HG03558 (cell line): ENCODE results near the gene RAB40C.
A peak's percentile ranks its signal among the peaks of the same experiment; 100 is the strongest.

Source experiments
- ATAC-seq: cut with Tn5 transposase; IDR thresholded peaks from one replicate; pipeline ENCODE4 v1.9.1; 2021; ENCODE audit warnings: moderate number of reproducible peaks; ENCODE audit not compliant: unreplicated experiment; ENCODE audit errors: extremely low read depth

The RAB40C gene

GRCh38 chr16:628321-629061 lies 38.6 kb downstream of the RAB40C start:
- ATAC-seq, result no peak

DNA sequence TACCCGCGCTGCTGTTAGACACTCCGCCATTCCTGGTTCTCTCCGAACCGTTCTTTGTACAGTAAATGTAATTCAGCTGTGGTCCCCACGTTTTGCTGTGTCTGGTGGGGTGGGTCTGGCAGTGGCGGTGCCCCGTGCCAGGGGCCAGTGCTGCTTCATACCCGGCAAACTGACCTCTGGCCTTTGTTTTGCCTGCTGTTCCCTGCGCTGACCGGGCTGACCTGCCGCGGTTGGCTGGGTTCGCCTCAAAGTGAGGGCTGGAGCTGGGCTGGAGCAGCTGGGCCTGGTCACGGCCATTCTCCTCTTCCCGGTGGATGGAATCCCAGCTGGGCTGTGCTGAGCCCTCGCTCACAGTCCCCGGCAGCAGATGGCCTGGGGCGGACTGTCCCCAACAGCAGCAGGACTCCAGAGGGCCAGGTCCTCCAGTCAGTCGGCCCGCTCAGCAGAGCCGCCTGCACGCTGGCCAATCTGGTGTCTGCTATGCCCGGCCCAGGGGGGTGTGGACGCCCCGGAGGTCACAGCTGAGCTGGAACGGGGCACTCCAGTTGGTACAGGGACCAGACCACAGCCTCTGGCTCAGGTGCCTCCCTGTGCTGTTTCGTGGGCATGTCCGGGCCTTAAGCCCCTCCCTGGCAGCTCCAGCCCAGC lies 39.4 kb downstream of the RAB40C start:
- no peak for ATAC-seq

DNA sequence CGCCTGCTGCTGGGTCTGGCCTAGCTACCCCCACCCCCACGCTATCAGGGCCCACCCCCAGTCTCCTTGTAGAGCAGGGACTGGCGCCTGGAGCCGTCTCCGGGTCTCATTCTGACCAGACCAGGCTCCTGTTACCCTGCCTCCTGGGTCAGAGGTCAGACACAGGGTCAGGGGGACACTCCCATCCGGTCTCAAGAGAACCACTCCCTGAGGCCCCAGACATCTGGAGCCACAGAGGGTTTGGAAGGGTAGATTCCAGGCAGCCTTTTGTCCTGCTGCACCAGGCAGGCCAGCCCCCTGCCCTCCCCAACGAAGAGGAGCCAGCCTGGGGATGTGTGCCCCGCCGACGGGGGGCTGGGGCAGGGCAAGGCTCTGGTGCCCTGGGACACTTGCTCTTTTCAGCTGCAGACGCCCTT lies 40.0 kb downstream of the RAB40C start:
- ATAC-seq, result no peak

GRCh38 chr16:630249-630814 lies 40.5 kb downstream of the RAB40C start:
- no peak for ATAC-seq

DNA sequence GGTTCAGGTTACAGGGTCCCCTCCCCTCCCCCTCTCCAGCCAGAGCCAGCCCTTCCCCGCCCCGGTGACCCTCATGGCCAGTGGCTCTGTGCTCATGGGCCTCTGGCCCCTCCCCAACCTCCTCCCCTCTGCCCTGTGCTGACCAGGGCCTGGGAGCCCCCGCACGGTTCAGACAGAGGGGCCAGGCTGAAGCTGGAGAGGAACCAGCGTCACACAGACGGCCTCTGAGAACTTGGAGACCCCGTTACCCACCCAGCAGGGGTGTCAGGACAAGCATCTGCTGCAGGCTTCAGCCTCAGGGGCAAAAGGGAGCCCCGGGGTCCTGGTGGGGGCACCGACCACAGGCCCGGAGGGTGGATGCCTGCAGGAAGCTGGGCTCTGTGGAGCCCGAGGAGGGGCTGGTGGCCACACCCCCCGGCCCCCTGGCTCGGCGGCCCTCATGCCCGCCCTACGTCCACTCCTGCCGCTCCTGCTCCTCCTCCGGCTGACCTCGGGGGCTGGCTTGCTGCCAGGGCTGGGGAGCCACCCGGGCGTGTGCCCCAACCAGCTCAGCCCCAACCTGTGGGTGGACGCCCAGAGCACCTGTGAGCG lies 41.0 kb downstream of the RAB40C start, which contains the start of gene WFIKKN1:
Gene WFIKKN1 (plus strand): TSS at position 171 of the 591 bp plus-strand sequence. CDS start 269 bp downstream, at position 440.
- no peak for ATAC-seq

DNA sequence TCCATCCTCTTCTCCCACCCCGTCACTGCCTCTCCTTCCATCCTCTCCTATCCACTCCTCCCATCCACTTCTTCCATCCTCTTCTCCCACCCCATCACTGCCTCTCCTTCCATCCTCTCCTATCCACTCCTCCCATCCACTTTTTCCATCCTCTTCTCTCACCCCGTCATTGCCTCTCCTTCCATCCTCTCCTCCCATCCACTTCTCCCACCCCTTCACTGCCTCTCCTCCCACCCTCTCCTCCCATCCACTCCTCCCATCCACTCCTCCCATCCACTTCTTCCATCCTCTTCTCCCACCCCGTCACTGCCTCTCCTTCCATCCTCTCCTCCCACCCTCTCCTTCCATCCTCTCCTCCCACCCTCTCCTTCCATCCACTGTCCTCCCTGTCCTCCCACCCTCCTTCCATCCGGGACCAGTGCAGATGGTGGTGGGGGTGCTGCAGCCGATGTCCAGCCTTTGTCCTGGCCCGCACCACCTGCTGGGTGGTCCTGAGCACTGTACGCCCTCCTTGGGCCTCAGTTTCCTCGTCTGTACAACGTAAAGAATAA lies 42.0 kb downstream of the RAB40C start:
- no peak for ATAC-seq

- ATAC-seq, result no peak
Measured at GRCh38 chr16:632486-633335, 42.8 kb downstream of the RAB40C start.

- ATAC-seq, result no peak
Measured at GRCh38 chr16:633336-634050, 43.6 kb downstream of the RAB40C start.

DNA sequence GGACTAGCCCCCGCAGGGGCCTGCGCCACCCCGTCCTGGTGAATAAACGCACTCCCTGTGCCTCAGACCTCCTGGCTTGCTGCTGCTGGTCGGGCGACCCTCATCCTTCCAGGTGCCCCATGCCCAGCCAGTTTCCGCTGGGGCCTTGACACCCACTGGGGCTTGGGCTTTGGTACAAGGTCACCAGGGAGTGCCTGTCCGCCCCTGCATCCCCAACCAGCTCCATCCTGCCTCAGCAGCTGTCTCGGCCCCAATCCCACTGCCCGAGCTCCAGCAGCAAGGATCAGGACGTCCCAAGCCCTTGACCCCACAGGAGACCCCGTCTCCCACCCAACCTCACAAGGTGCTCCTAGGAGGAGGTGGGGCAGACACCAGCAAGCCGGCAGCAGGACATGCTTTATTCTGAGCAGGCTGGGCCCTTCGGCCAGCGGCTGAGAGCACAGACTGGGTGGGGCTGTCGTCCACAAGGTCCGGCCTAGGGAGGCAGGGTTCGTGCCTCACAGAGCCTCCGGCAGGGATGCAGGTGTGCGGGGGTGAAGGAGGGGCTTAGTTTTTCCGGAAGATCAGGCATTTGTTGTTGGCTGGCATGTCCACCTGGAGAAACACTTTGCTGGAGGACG lies 44.3 kb downstream of the RAB40C start:
- ATAC-seq, result no peak

DNA sequence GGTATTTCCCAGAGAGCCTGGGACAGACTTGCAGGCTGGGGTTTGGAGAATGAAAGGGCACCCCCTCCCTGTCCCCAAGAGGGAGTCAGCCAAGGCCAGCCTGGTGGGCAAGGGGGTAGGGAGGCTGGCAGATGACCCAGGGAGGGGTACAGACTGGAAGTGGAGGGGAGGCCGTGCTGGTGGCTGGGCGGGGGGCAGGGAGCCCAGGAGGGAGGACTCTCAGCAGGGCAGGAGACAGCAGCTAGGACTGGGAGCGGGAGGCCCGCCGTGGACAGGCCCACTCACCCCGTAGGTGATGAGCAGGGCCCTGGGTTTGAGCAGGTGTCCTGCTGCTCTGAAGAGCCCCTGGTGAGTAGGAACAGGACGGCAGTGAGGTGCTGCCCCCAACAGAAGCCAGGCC lies 45.1 kb downstream of the RAB40C start:
- ATAC-seq, result no peak

DNA sequence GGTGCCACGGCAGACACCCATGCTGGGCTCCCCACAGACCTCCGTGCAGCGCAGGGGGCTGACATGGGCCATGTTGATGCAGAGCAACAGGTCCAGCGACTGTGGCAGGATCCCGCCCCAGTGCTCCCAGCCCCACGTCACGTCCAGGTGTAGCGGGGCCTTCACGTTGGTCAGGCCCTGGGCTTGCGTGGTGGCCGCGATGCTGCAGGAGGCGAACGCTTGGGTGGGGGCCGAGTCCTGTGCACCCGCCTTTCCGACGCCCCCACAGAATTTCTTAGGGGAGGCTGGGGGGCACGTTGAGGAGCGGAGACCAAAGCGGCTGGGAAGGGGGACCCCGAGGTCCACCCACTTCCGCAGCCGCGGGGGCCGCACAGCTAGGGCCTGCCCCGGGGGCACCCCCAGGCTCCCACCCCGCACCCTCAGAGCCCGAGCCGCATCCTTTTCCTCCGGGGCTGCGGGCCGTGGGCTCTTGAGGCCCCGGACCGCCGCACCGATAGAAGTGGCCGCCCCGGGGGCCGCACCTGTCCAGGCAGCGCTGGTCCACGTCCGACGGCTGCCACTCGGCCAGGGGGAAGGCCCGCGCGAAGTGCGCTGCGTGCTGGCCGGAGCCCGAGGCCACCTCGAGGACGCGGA lies 45.8 kb downstream of the RAB40C start:
- peak; percentile 6 for ATAC-seq

GRCh38 chr16:636206-637080 lies 46.6 kb downstream of the RAB40C start, which contains the start of gene METTL26:
Gene METTL26 (minus strand): TSS chr16:636305. CDS start chr16:636290, 15 bp downstream.
- ATAC-seq, result peak; percentile 51

DNA sequence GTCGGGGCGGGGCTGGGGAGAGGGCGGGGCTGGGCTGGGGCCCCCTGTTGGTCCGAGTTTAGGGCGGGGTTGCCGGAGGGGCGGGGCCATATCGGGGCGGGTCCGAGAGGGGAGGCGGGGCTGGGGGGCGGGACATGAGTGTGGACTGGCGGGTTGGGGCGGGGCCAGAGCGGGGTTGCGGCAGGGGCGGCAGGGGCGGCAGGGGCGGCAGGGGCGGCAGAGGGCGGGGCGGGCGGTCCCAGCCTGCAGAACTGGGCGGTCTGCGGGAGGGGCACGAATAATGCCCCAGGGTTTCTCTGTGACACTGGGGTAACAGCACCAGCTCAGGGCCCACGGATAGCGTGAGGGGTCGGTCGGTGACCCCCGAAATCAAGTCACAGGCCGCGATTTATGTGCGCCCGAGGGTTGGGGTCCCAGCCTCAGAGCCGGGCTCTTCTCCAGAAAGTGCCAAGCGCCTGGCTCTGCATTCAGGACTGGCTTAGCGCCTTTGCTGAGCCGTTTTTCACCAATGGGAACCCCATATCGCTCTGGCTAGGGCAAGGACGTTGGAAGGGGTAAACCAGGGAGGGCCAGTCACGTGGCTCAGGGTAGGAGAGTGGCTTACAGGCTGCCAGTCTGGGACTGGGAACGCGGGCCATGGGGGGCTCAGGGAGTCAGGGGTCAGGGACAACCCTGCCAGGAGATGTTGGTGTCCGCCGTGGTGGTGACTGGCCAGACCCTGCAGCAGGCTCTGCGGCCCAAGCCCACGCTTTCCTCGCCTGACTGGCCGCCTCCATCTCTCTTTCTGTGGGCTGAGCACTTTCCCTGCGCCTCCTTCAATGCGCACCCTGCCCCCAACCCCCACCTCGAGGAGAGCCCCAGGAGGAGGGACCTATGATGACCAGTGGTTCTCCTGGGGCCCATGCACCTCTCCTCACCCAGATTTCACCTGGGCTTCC lies 47.5 kb downstream of the RAB40C start:
- ATAC-seq, result no peak

DNA sequence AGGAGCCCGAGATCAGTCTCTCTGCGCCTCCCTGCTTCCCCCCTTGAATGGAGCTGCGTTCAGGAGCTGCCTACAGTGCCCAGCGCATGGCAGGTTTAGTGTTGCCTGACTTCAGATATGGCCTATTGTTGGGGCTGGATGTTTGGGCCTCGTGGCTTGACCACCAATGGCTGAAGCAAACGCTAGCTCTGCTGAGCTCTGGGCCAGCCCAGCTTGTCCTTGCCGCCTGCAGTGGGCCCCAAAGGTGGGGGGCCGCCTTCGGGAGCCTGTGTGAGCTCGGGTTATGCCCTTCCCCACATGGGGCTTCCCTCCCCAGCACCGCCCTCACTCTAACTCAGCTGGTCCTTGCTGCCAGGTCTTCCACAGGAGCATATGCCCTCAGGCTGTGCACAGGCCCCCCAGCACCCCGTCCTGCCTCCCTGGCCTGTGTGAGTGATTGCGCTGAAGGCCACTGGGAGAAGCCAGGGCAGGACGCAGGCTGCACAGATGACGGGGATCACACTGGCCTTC lies 48.2 kb downstream of the RAB40C start:
- ATAC-seq, result no peak

GRCh38 chr16:638836-639235 lies 49.0 kb downstream of the RAB40C start:
- no peak for ATAC-seq

GRCh38 chr16:640614-641013 lies 50.7 kb downstream of the RAB40C start:
- no peak for ATAC-seq
